IMR-90 (cell line): ENCODE results near the gene UBALD1. TPM values are rescaled to one million over a fixed set of nuclear protein-coding genes. Genes with fewer than 3 reads are reported as not detected.
"Not testable (repeated sequence)": the region's sequence is repeated elsewhere in the genome, so short reads cannot be mapped to it uniquely, and the experiment has no call there.

Experiments used
- ATAC-seq: fragments of 200-7000 bp; cut with Tn5 transposase; 2 replicates; pipeline ENCODE4 v1.9.1; 2020; ENCODE audit warnings: low read depth, mild to moderate bottlenecking, moderate library complexity
- BruUV-seq: library from RNA; stranded (reverse); fragments of 400-500 nt; replicated peaks from 2 replicates; lab custom pipeline; 2021; lab: Mats Ljungman, UMichigan
- CTCF ChIA-PET: fragments of 300-600 bp; formaldehyde crosslinking; extraction: SDS; loops from one replicate; lab custom pipeline; 2021; ENCODE audit warnings: antibody characterized with exemption; lab: Yijun Ruan, JAX
- POLR2A ChIA-PET: fragments of 300-600 bp; sonication (Branson Sonifier 250); formaldehyde crosslinking; loops from one replicate; lab custom pipeline; 2022; ENCODE audit warnings: antibody characterized with exemption; ENCODE audit not compliant: unreplicated experiment; lab: Charles Lee
- DNase-seq: peaks from one replicate; pipeline ENCODE4 v3.0.0; 2013
- H2AFZ ChIP-seq: replicated peaks from 2 replicates; pipeline ENCODE3; 2013; ENCODE audit warnings: low read length, mild to moderate bottlenecking; ENCODE audit not compliant: poor library complexity
- H2AK5ac ChIP-seq: 2 replicates; pipeline ENCODE4 v1.6.1; 2013; ENCODE audit warnings: low read depth, low read length, inconsistent platforms
- H2AK9ac ChIP-seq: replicated peaks from 2 replicates; pipeline ENCODE3; 2013; ENCODE audit warnings: mild to moderate bottlenecking, low read depth, low read length, moderate library complexity; ENCODE audit not compliant: poor library complexity
- H2BK120ac ChIP-seq: 2 replicates; pipeline ENCODE4 v1.6.1; 2013; ENCODE audit warnings: low read depth, low read length, inconsistent platforms
- H2BK15ac ChIP-seq: 3 replicates; pipeline ENCODE4 v1.6.1; 2013; ENCODE audit warnings: low read depth, low read length, inconsistent platforms
- H2BK20ac ChIP-seq: 2 replicates; pipeline ENCODE4 v1.6.1; 2013; ENCODE audit warnings: low read depth, mild to moderate bottlenecking, inconsistent platforms, low read length, moderate library complexity
- H2BK5ac ChIP-seq: 2 replicates; pipeline ENCODE4 v1.6.1; 2013; ENCODE audit warnings: mild to moderate bottlenecking, low read depth, low read length, inconsistent platforms; ENCODE audit not compliant: poor library complexity, severe bottlenecking
- H3K14ac ChIP-seq: replicated peaks from 2 replicates; pipeline ENCODE4 v1.6.1; 2013; ENCODE audit warnings: low read depth, low read length, inconsistent platforms
- H3K18ac ChIP-seq: 2 replicates; pipeline ENCODE4 v1.6.1; 2013; ENCODE audit warnings: low read depth, low read length, control low read depth
- H3K23ac ChIP-seq: 2 replicates; pipeline ENCODE4 v1.6.1; 2013; ENCODE audit warnings: low read depth, low read length, inconsistent platforms
- H3K27ac ChIP-seq: 2 replicates; pipeline ENCODE4 v1.5.1; 2013; ENCODE audit warnings: mild to moderate bottlenecking, control low read depth, low read length; ENCODE audit not compliant: insufficient read depth
- H3K27me3 ChIP-seq: 2 replicates; pipeline ENCODE4 v1.6.1; 2013; ENCODE audit warnings: low read length; ENCODE audit not compliant: control insufficient read depth, insufficient read depth
- H3K36me3 ChIP-seq: 2 replicates; pipeline ENCODE4 v1.6.1; 2013; ENCODE audit warnings: low read length, mixed read lengths; ENCODE audit not compliant: control insufficient read depth, insufficient read depth
- H3K4ac ChIP-seq: 2 replicates; pipeline ENCODE4 v1.6.1; 2013; ENCODE audit warnings: low read depth, low read length, inconsistent platforms
- H3K4me1 ChIP-seq: 2 replicates; pipeline ENCODE4 v1.6.1; 2013; ENCODE audit warnings: low read length, mixed read lengths; ENCODE audit not compliant: control insufficient read depth, insufficient read depth
- H3K4me2 ChIP-seq: 2 replicates; pipeline ENCODE4 v1.6.1; 2013; ENCODE audit warnings: low read depth, mild to moderate bottlenecking, control low read depth, low read length, moderate library complexity
- H3K4me3 ChIP-seq: 2 replicates; pipeline ENCODE4 v1.5.1; 2013; ENCODE audit warnings: low read depth, mild to moderate bottlenecking, control low read depth, low read length, moderate library complexity; ENCODE audit not compliant: insufficient read depth
- H3K56ac ChIP-seq: 2 replicates; pipeline ENCODE4 v1.6.1; 2013; ENCODE audit warnings: low read length, inconsistent platforms; ENCODE audit not compliant: insufficient read depth; ENCODE audit errors: extremely low read depth
- H3K79me1 ChIP-seq, 2 experiments: 2 replicates each; pipeline ENCODE4 v1.6.1; 2013; ENCODE audit warnings: low read length in 2 of 2, inconsistent platforms in 1 of 2, low read depth in 1 of 2
- H3K9ac ChIP-seq: 2 replicates; pipeline ENCODE4 v1.6.1; 2013; ENCODE audit warnings: low read depth, low read length, control low read depth
- H3K9me1 ChIP-seq: 2 replicates; pipeline ENCODE4 v1.6.1; 2013; ENCODE audit warnings: low read length, inconsistent platforms; ENCODE audit not compliant: insufficient read depth
- H3K9me3 ChIP-seq: 2 replicates; pipeline ENCODE4 v1.6.1; 2013; ENCODE audit warnings: low read length; ENCODE audit not compliant: control insufficient read depth, insufficient read depth
- H4K20me1 ChIP-seq: 2 replicates; pipeline ENCODE4 v1.6.1; 2013; ENCODE audit warnings: low read length, inconsistent platforms; ENCODE audit not compliant: insufficient read depth
- H4K5ac ChIP-seq: 2 replicates; pipeline ENCODE4 v1.6.1; 2013; ENCODE audit warnings: mild to moderate bottlenecking, low read depth, low read length, control low read depth
- H4K8ac ChIP-seq, 2 experiments: 2 replicates each; pipeline ENCODE4 v1.6.1; 2013; ENCODE audit warnings: low read depth in 2 of 2, low read length in 2 of 2, control low read depth in 1 of 2, inconsistent platforms in 1 of 2
- H4K91ac ChIP-seq: 2 replicates; pipeline ENCODE4 v1.6.1; 2013; ENCODE audit warnings: low read depth, low read length, inconsistent platforms; ENCODE audit not compliant: insufficient read depth
- CEBPB ChIP-seq: IDR thresholded peaks from 2 replicates; pipeline ENCODE4 v1.6.1; 2012; ENCODE audit warnings: low read depth, low read length, improper control_type of control experiment
- FOS ChIP-seq: fragments of 150-350 bp; IDR thresholded peaks from 2 replicates; pipeline ENCODE4 v1.6.1; 2016; ENCODE audit warnings: low read depth, low read length
- RCOR1 ChIP-seq: IDR thresholded peaks from 2 replicates; pipeline ENCODE4 v1.6.1; 2012; ENCODE audit warnings: mild to moderate bottlenecking, low read length, improper control_type of control experiment; ENCODE audit not compliant: insufficient replicate concordance
- SMC3 ChIP-seq: fragments of 150-350 bp; IDR thresholded peaks from 2 replicates; pipeline ENCODE4 v1.6.1; 2016; ENCODE audit warnings: low read depth, mild to moderate bottlenecking, antibody characterized with exemption, low read length, moderate library complexity
- WGBS, 2 experiments: methylation state at CpG; one replicate each; pipeline versions ENCODE4 v1.1.5 to v1.1.7; 2013; ENCODE audit warnings: missing lambda C conversion rate in 2 of 2; ENCODE audit not compliant: insufficient read length in 1 of 2; ENCODE audit errors: extremely low coverage in 2 of 2; 5-methylcytosine and 5-hydroxymethylcytosine counted together
- dilution Hi-C: fragments of 300-500 bp; cut with HindIII; formaldehyde crosslinking; loops from one replicate; pipeline ENCODE4 v1.14.3; 2018; ENCODE audit warnings: low sequenced_read_pairs; ENCODE audit not compliant: unreplicated experiment
- in situ Hi-C: fragments of 300-500 bp; cut with MboI; formaldehyde crosslinking; loops from 3 replicates; pipeline ENCODE4 v1.14.3; 2019; ENCODE audit warnings: low sequenced_read_pairs, inconsistent platforms, mixed read lengths
- intact Hi-C: fragments of 100-400 bp; cut with micrococcal nuclease; formaldehyde crosslinking; loops from 2 replicates; pipeline ENCODE4 v1.10.0; 2022
- polyA plus RNA-seq, 3 experiments: library from polyadenylated mRNA; depleted of rRNA; stranded (reverse); fragments of >200 nt; gene quantifications; 2 replicates each; pipeline ENCODE4 v1.2.3, GENCODE V29; 2012; ENCODE audit warnings: low replicate concordance in 1 of 3
- total RNA-seq: library from RNA; depleted of rRNA; stranded (reverse); fragments of >200 nt; gene quantifications from 2 replicates; pipeline ENCODE4 v1.2.3, GENCODE V29; 2012
- TF ChIP-seq, protein P1 (sequence below): conservative IDR thresholded peaks from 2 replicates; pipeline ENCODE4 v1.5.1; 2012; ENCODE audit warnings: mild to moderate bottlenecking, low read depth, low read length, improper control_type of control experiment

The UBALD1 gene
- total and polyA plus RNA-seq, 2 of the 4 experiments (the other 2 are of a cell fraction), result 1.3 to 14.5 TPM

GRCh38 chr16:4574919-4575705 lies 39.6 kb downstream of the UBALD1 start:
- no peak overlapping the region for H3K27ac ChIP-seq
- no peaks in the 10 kb centered on the region for H3K9me3 ChIP-seq
- H2BK120ac ChIP-seq, result no peak overlapping the region
- H3K9ac ChIP-seq, result no peak overlapping the region
- H3K56ac ChIP-seq, result no peak overlapping the region
- H3K79me1 ChIP-seq, result no peaks in the 10 kb centered on the region
- no peak overlapping the region for H3K14ac ChIP-seq
- H4K8ac ChIP-seq, result no peak overlapping the region
- H3K4me2 ChIP-seq, result no peak overlapping the region
- no peaks in the 10 kb centered on the region for H3K36me3 ChIP-seq
- no peak overlapping the region for H3K4me3 ChIP-seq
- DNase-seq (no peak), ATAC-seq (no peak)
- no peaks in the 10 kb centered on the region for H4K20me1 ChIP-seq
- H3K4me1 ChIP-seq, result no peaks in the 10 kb centered on the region
- H2AFZ ChIP-seq, result no peak overlapping the region
- ChIA-PET POLR2A (no interaction called here), CTCF (interaction anchor here (0.6 to 1.1 kb wide), 2 partner anchors 12 to 26 kb away, joined by 3 read pairs; no protein-coding TSS in a partner anchor)
- no peak overlapping the region for H4K5ac ChIP-seq
- no peak overlapping the region for H2AK9ac ChIP-seq
- intact Hi-C loops (no loop called here), dilution Hi-C loops (no loop called here), in situ Hi-C loops (no loop called here)
- H2AK5ac ChIP-seq, result no peak overlapping the region
- no peak overlapping the region for H3K23ac ChIP-seq
- H4K91ac ChIP-seq, result no peak overlapping the region
- no peak overlapping the region for H3K18ac ChIP-seq
- no peak overlapping the region for H2BK5ac ChIP-seq
- no peak overlapping the region for H2BK15ac ChIP-seq
- no peak overlapping the region for H2BK20ac ChIP-seq
- peaks cover 5% of the 10 kb centered on the region; the same call in 1 of the 2 replicates for H3K27me3 ChIP-seq
- H3K9me1 ChIP-seq, result no peaks in the 10 kb centered on the region
- 92% methylated on average over 4 of the region's 11 CpGs; no CpG with 5 or more reads in 1 of the 2 experiments for WGBS, 2 experiments
- H3K4ac ChIP-seq, result no peak overlapping the region
- TF ChIP-seq CEBPB (no peak), SMC3 (no peak), RCOR1 (no peak), FOS (no peak)
- TF ChIP-seq, protein P1, sequence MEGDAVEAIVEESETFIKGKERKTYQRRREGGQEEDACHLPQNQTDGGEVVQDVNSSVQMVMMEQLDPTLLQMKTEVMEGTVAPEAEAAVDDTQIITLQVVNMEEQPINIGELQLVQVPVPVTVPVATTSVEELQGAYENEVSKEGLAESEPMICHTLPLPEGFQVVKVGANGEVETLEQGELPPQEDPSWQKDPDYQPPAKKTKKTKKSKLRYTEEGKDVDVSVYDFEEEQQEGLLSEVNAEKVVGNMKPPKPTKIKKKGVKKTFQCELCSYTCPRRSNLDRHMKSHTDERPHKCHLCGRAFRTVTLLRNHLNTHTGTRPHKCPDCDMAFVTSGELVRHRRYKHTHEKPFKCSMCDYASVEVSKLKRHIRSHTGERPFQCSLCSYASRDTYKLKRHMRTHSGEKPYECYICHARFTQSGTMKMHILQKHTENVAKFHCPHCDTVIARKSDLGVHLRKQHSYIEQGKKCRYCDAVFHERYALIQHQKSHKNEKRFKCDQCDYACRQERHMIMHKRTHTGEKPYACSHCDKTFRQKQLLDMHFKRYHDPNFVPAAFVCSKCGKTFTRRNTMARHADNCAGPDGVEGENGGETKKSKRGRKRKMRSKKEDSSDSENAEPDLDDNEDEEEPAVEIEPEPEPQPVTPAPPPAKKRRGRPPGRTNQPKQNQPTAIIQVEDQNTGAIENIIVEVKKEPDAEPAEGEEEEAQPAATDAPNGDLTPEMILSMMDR, result no peak
- BruUV-seq, result no TSS peak

- dilution Hi-C loops, H2BK120ac ChIP-seq, H3K4me2 ChIP-seq, H2BK15ac ChIP-seq, ATAC-seq, H2BK20ac ChIP-seq, H2AK5ac ChIP-seq, BruUV-seq, H3K4me3 ChIP-seq, H3K4me1 ChIP-seq, in situ Hi-C loops, H2BK5ac ChIP-seq, POLR2A ChIA-PET, H4K91ac ChIP-seq, H2AK9ac ChIP-seq, H4K20me1 ChIP-seq, H3K18ac ChIP-seq, H3K27me3 ChIP-seq, H3K56ac ChIP-seq, CTCF ChIA-PET, H3K27ac ChIP-seq, H2AFZ ChIP-seq, H3K79me1 ChIP-seq, H4K5ac ChIP-seq, DNase-seq, intact Hi-C loops, H3K23ac ChIP-seq, H3K9ac ChIP-seq, H3K9me1 ChIP-seq, H3K14ac ChIP-seq, H3K4ac ChIP-seq, H3K9me3 ChIP-seq, H4K8ac ChIP-seq, H3K36me3 ChIP-seq: not testable (repeated sequence)
- no CpG with 5 or more reads among the region's 7 CpGs for WGBS, 2 experiments
Measured at GRCh38 chr16:4573926-4574325, 40.8 kb downstream of the UBALD1 start.
